ENCODE results near the gene FARS2. TPM values are rescaled to one million over a fixed set of nuclear protein-coding genes. Genes with fewer than 3 reads are reported as not detected.
"Not testable (repeated sequence)": the region's sequence is repeated elsewhere in the genome, so short reads cannot be mapped to it uniquely, and the experiment has no call there.

FARS2 gene
- total RNA-seq, 1 experiment from 2014 or later = 15.0 TPM

- POLR2A ChIA-PET = no interaction called here
- H3K4me3 Mint-ChIP-seq = no peak overlapping the region
- ATAC-seq (peak; percentile 50), DNase-seq (ENCODE audit: low spot score) (peak; percentile 13)
- H3K9me3 Mint-ChIP-seq = peaks cover 15% of the 10 kb centered on the region
- H3K36me3 Mint-ChIP-seq = peaks cover 16% of the 10 kb centered on the region
- no peaks in the 10 kb centered on the region for H3K27me3 Mint-ChIP-seq (ENCODE audit: low read depth)
- peaks cover 29% of the 10 kb centered on the region for H3K4me1 Mint-ChIP-seq
- TF ChIP-seq OVOL2 (CRISPR knock-in tag; IDR thresholded peaks at IDR 0.05; ENCODE audit: borderline replicate concordance) (no peak), GABPB1 (CRISPR knock-in tag; IDR thresholded peaks at IDR 0.05) (no peak), CREM (CRISPR knock-in tag; IDR thresholded peaks at IDR 0.05) (no peak)
- TF ChIP-seq, protein P1, sequence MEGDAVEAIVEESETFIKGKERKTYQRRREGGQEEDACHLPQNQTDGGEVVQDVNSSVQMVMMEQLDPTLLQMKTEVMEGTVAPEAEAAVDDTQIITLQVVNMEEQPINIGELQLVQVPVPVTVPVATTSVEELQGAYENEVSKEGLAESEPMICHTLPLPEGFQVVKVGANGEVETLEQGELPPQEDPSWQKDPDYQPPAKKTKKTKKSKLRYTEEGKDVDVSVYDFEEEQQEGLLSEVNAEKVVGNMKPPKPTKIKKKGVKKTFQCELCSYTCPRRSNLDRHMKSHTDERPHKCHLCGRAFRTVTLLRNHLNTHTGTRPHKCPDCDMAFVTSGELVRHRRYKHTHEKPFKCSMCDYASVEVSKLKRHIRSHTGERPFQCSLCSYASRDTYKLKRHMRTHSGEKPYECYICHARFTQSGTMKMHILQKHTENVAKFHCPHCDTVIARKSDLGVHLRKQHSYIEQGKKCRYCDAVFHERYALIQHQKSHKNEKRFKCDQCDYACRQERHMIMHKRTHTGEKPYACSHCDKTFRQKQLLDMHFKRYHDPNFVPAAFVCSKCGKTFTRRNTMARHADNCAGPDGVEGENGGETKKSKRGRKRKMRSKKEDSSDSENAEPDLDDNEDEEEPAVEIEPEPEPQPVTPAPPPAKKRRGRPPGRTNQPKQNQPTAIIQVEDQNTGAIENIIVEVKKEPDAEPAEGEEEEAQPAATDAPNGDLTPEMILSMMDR (IDR thresholded peaks at IDR 0.05) = no peak
- H3K27ac Mint-ChIP-seq = peak overlapping the region; percentile 91; the same call in 1 of the 2 replicates
- CTCF ChIA-PET = no interaction called here
Measured at GRCh38 chr6:5563086-5563485, 301.8 kb downstream of the FARS2 start.

GRCh38 chr6:5564746-5565145 is 303.4 kb downstream of the FARS2 start:
- H3K36me3 Mint-ChIP-seq = peaks cover 16% of the 10 kb centered on the region
- peaks cover 15% of the 10 kb centered on the region for H3K9me3 Mint-ChIP-seq
- H3K4me1 Mint-ChIP-seq = peaks cover 31% of the 10 kb centered on the region
- ChIA-PET POLR2A (interaction anchor here (0.7 kb wide), 1 partner anchor 392 kb away, joined by 3 read pairs; no protein-coding TSS in a partner anchor), CTCF (interaction anchor here (2.2 kb wide), 1 partner anchor 93 kb away, joined by 6 read pairs; no protein-coding TSS in a partner anchor)
- not testable (repeated sequence) for ATAC-seq; H3K27me3 Mint-ChIP-seq (ENCODE audit: low read depth); DNase-seq (ENCODE audit: low spot score); H3K4me3 Mint-ChIP-seq
- H3K27ac Mint-ChIP-seq = peak overlapping the region; percentile 44

GRCh38 chr6:5565971-5566370 is 304.7 kb downstream of the FARS2 start:
- peaks cover 16% of the 10 kb centered on the region for H3K36me3 Mint-ChIP-seq
- peaks cover 31% of the 10 kb centered on the region for H3K4me1 Mint-ChIP-seq
- H3K27me3 Mint-ChIP-seq (ENCODE audit: low read depth) = no peaks in the 10 kb centered on the region
- CTCF ChIA-PET = interaction anchor here (2.2 kb wide), 1 partner anchor 95 kb away, joined by 6 read pairs; no protein-coding TSS in a partner anchor
- no peak overlapping the region for H3K4me3 Mint-ChIP-seq
- ATAC-seq (no peak), DNase-seq (ENCODE audit: low spot score) (no peak)
- H3K27ac Mint-ChIP-seq = no peak overlapping the region
- H3K9me3 Mint-ChIP-seq = peaks cover 15% of the 10 kb centered on the region
- POLR2A ChIA-PET = no interaction called here
- TF ChIP-seq RORB (CRISPR knock-in tag; IDR thresholded peaks at IDR 0.05) (no peak), TEAD1 (CRISPR knock-in tag; IDR thresholded peaks at IDR 0.05) (no peak), ZNF425 (CRISPR knock-in tag; conservative IDR thresholded peaks at IDR 0.05) (no peak), ZNF416 (CRISPR knock-in tag; IDR thresholded peaks at IDR 0.05) (no peak), KAT7 (CRISPR knock-in tag; IDR thresholded peaks at IDR 0.05; ENCODE audit: borderline replicate concordance) (no peak), ATF3 (CRISPR knock-in tag; conservative IDR thresholded peaks at IDR 0.05) (no peak), E2F1 (CRISPR knock-in tag; IDR thresholded peaks at IDR 0.05) (no peak), IRF2 (CRISPR knock-in tag; IDR thresholded peaks at IDR 0.05; ENCODE audit: borderline replicate concordance, low read depth) (no peak), MLX (CRISPR knock-in tag; IDR thresholded peaks at IDR 0.05) (no peak)
- TF ChIP-seq, protein P2, sequence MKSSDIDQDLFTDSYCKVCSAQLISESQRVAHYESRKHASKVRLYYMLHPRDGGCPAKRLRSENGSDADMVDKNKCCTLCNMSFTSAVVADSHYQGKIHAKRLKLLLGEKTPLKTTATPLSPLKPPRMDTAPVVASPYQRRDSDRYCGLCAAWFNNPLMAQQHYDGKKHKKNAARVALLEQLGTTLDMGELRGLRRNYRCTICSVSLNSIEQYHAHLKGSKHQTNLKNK (CRISPR knock-in tag; IDR thresholded peaks at IDR 0.05) = no peak
- TF ChIP-seq, protein P3, sequence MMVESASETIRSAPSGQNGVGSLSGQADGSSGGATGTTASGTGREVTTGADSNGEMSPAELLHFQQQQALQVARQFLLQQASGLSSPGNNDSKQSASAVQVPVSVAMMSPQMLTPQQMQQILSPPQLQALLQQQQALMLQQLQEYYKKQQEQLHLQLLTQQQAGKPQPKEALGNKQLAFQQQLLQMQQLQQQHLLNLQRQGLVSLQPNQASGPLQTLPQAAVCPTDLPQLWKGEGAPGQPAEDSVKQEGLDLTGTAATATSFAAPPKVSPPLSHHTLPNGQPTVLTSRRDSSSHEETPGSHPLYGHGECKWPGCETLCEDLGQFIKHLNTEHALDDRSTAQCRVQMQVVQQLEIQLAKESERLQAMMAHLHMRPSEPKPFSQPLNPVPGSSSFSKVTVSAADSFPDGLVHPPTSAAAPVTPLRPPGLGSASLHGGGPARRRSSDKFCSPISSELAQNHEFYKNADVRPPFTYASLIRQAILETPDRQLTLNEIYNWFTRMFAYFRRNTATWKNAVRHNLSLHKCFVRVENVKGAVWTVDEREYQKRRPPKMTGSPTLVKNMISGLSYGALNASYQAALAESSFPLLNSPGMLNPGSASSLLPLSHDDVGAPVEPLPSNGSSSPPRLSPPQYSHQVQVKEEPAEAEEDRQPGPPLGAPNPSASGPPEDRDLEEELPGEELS (CRISPR knock-in tag; IDR thresholded peaks at IDR 0.05) = no peak
- TF ChIP-seq, protein P4, sequence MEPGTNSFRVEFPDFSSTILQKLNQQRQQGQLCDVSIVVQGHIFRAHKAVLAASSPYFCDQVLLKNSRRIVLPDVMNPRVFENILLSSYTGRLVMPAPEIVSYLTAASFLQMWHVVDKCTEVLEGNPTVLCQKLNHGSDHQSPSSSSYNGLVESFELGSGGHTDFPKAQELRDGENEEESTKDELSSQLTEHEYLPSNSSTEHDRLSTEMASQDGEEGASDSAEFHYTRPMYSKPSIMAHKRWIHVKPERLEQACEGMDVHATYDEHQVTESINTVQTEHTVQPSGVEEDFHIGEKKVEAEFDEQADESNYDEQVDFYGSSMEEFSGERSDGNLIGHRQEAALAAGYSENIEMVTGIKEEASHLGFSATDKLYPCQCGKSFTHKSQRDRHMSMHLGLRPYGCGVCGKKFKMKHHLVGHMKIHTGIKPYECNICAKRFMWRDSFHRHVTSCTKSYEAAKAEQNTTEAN (CRISPR knock-in tag; IDR thresholded peaks at IDR 0.05) = no peak
- TF ChIP-seq, protein P5, sequence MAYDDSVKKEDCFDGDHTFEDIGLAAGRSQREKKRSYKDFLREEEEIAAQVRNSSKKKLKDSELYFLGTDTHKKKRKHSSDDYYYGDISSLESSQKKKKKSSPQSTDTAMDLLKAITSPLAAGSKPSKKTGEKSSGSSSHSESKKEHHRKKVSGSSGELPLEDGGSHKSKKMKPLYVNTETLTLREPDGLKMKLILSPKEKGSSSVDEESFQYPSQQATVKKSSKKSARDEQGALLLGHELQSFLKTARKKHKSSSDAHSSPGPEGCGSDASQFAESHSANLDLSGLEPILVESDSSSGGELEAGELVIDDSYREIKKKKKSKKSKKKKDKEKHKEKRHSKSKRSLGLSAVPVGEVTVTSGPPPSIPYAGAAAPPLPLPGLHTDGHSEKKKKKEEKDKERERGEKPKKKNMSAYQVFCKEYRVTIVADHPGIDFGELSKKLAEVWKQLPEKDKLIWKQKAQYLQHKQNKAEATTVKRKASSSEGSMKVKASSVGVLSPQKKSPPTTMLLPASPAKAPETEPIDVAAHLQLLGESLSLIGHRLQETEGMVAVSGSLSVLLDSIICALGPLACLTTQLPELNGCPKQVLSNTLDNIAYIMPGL (CRISPR knock-in tag; IDR thresholded peaks at IDR 0.05) = no peak
- TF ChIP-seq, protein P1 (IDR thresholded peaks at IDR 0.05) = no peak

All from WTC11 (cell line).